ENCODE data around the gene WIPF3.

- TF ChIP-seq TAF1 (IDR thresholded peaks at IDR 0.05; ENCODE audit: borderline replicate concordance, low read depth, low read length) (no peak), EP300 (IDR thresholded peaks at IDR 0.05; ENCODE audit: borderline replicate concordance in 1 of 2, control insufficient read depth in 1 of 2, low read depth in 2 of 2, low read length in 2 of 2) (no peak), MXI1 (IDR thresholded peaks at IDR 0.05; ENCODE audit: low read depth, low read length) (no peak), POLR2AphosphoS5 (IDR thresholded peaks at IDR 0.05; ENCODE audit: low read length) (no peak), NR2C2 (IDR thresholded peaks at IDR 0.05; ENCODE audit: borderline replicate concordance, control insufficient read depth, insufficient read length, low read depth) (no peak), MEF2A (IDR thresholded peaks at IDR 0.05; ENCODE audit: insufficient read depth, low read depth, low read length) (no peak), NR2C1 (IDR thresholded peaks at IDR 0.05) (no peak)
- TF ChIP-seq, protein P1, sequence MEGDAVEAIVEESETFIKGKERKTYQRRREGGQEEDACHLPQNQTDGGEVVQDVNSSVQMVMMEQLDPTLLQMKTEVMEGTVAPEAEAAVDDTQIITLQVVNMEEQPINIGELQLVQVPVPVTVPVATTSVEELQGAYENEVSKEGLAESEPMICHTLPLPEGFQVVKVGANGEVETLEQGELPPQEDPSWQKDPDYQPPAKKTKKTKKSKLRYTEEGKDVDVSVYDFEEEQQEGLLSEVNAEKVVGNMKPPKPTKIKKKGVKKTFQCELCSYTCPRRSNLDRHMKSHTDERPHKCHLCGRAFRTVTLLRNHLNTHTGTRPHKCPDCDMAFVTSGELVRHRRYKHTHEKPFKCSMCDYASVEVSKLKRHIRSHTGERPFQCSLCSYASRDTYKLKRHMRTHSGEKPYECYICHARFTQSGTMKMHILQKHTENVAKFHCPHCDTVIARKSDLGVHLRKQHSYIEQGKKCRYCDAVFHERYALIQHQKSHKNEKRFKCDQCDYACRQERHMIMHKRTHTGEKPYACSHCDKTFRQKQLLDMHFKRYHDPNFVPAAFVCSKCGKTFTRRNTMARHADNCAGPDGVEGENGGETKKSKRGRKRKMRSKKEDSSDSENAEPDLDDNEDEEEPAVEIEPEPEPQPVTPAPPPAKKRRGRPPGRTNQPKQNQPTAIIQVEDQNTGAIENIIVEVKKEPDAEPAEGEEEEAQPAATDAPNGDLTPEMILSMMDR (IDR thresholded peaks at IDR 0.05 in 2 of 3, conservative IDR thresholded peaks at IDR 0.05 in 1 of 3; ENCODE audit: control insufficient read depth in 2 of 3, extremely low read depth in 1 of 3, insufficient read depth in 1 of 3, low read depth in 3 of 3, low read length in 3 of 3): no peak
Measured at GRCh38 chr7:29935111-29935510, 128.8 kb downstream of the WIPF3 start.

All from GM12878 (cell line).